ENCODE data around the gene GADD45B.
A peak's percentile ranks its signal among the peaks of the same experiment; 100 is the strongest.

The GADD45B gene

DNA sequence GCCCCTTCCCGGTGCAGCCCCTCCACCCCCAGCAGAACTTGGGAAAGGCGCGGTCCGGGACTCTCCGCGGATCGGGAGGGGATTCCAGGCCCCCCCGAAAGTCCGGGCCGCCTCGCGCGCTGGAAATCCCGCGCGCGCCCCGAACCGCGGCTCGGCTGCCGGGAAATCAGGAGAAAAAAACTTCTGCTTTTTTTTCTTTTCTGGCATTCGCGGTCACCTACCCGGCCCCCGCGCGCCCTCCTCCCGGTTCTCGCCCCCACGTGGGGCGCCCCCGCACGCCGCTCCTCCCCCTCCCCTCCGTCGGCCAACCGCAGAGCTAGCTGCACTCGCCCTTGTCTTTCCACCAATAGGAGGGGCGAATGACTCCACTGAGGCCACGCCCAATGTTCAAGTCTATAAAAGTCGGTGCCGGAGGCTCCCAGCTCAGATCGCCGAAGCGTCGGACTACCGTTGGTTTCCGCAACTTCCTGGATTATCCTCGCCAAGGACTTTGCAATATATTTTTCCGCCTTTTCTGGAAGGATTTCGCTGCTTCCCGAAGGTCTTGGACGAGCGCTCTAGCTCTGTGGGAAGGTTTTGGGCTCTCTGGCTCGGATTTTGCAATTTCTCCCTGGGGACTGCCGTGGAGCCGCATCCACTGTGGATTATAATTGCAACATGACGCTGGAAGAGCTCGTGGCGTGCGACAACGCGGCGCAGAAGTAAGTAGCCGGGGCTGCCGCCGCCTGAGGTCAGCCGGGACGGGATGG is at the start of gene GADD45B:
GADD45B (plus strand) TSS at position 426 of the 749 bp plus-strand sequence; CDS start at position 658, 232 bp downstream.
- DNase-seq (ENCODE audit: low read depth in 1 of 2, low spot score in 1 of 2) = peak; percentile 94 to 95

GRCh38 chr19:2426611-2427428 is 49.1 kb upstream of the GADD45B start:
- peak in 1 of 2 donors; percentile 39 for DNase-seq (ENCODE audit: low read depth in 1 of 2, low spot score in 1 of 2)

GRCh38 chr19:2427429-2428320 is 48.3 kb upstream of the GADD45B start, which contains the start of gene TIMM13:
Gene TIMM13, minus strand, starts transcription at chr19:2427586. Its CDS starts 53 bp downstream, at chr19:2427533.
- DNase-seq (ENCODE audit: low read depth in 1 of 2, low spot score in 1 of 2) = peak; percentile 91 to 94

DNA sequence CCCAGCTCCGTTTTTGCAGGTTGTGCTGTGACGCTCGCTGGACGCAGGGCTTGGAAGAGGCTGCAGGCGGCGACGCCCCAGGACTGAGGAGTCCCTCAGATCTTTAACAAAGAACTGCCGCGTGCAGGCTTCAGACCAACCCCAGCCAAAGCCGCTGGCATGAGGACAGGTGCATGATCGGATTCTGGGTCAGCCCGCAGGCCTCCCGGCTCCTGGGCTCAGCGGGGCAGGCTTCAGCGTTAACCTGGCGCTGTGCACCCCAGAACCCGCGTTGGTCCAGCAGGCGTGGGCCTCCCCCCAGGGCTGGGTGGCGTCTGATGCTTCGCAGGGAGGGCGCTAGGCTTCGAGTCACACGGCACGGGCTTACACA is 47.6 kb upstream of the GADD45B start:
- no peak for DNase-seq (ENCODE audit: low read depth in 1 of 2, low spot score in 1 of 2)

GRCh38 chr19:2428756-2429711 is 46.9 kb upstream of the GADD45B start:
- no peak for DNase-seq (ENCODE audit: low read depth in 1 of 2, low spot score in 1 of 2)

- no peak for DNase-seq (ENCODE audit: low read depth in 1 of 2, low spot score in 1 of 2)
Measured at GRCh38 chr19:2429917-2430535, 45.9 kb upstream of the GADD45B start.

GRCh38 chr19:2431318-2432055 is 44.4 kb upstream of the GADD45B start:
- no peak for DNase-seq (ENCODE audit: low read depth in 1 of 2, low spot score in 1 of 2)

GRCh38 chr19:2432131-2432848 is 43.6 kb upstream of the GADD45B start:
- no peak for DNase-seq (ENCODE audit: low read depth in 1 of 2, low spot score in 1 of 2)

- DNase-seq (ENCODE audit: low read depth in 1 of 2, low spot score in 1 of 2) = no peak
Measured at GRCh38 chr19:2433854-2434253, 42.1 kb upstream of the GADD45B start.

GRCh38 chr19:2434267-2434666 is 41.7 kb upstream of the GADD45B start:
- DNase-seq (ENCODE audit: low read depth in 1 of 2, low spot score in 1 of 2) = no peak

- no peak for DNase-seq (ENCODE audit: low read depth in 1 of 2, low spot score in 1 of 2)
Measured at GRCh38 chr19:2434721-2435265, 41.1 kb upstream of the GADD45B start.

DNA sequence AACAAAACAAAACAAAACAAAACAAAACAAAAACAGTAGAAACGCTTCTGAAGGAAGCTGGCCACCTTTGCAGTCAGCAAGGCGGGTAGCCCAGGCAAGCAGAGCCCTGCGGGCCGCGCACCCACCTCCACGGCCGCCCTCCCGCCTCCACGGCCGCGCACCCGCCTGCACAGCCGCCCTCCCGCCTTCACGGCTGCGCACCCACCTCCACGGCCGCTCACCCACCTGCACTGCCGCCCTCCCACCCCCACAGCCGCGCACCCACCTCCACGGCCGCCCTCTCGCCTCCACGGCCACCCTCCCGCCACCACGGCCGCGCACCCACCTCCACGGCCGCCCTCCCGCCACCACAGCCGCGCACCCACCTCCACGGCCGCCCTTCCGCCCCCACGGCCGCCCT is 39.5 kb upstream of the GADD45B start:
- DNase-seq (ENCODE audit: low read depth in 1 of 2, low spot score in 1 of 2) = no peak

DNA sequence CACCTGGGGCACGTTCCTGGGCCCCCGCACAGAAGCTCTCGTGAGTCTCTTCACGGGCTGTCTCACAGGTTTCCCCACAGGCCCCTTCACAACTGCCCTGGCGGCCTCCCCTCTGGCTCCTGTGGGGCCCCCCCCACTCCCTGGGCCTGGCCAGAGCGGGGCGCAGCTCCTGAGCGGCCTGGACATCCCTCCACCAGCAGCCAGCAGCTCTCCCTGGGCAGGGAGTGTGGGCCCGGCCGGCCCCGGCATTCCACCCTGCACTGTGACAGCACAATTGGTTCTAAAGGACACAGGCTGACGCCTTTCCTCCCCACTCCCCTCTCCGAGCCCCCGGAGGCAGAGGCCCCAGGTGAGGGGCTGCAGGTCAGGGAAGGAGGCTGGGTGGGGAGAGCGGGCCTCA is 39.0 kb upstream of the GADD45B start:
- no peak for DNase-seq (ENCODE audit: low read depth in 1 of 2, low spot score in 1 of 2)

GRCh38 chr19:2438178-2438577 is 37.7 kb upstream of the GADD45B start:
- no peak for DNase-seq (ENCODE audit: low read depth in 1 of 2, low spot score in 1 of 2)

DNA sequence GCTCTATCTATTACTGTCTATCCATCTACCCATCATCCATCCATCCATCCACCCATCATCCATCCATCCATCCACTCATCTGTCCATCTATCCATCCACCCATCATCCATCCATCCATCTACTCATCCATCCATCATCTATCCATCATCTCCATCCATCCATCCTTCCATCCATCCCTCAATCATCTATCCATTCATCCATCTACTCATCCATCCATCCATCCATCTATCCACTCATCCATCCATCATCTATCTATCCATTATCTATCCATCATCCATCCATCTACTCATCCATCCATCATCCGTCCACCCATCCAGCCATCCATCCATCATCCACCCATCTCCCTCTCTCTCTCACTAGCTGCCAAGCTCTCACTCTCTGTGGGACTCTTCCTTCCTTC is 35.4 kb upstream of the GADD45B start:
- no peak for DNase-seq (ENCODE audit: low read depth in 1 of 2, low spot score in 1 of 2)

- no peak for DNase-seq (ENCODE audit: low read depth in 1 of 2, low spot score in 1 of 2)
Measured at GRCh38 chr19:2441096-2441752, 34.7 kb upstream of the GADD45B start.

- DNase-seq (ENCODE audit: low read depth in 1 of 2, low spot score in 1 of 2) = no peak
Measured at GRCh38 chr19:2443116-2443784, 32.7 kb upstream of the GADD45B start.

Measured in stimulated activated CD4-positive, alpha-beta T cell treated with anti-CD3 and anti-CD28 coated beads, Interleukin-15, amount 100 ng/mL, for 1 hour (primary cell).